Measurements from ENCODE around the gene PTPRE.

GRCh38 chr10:128070721-128071416 lies 164.0 kb downstream of the PTPRE start:
- TF ChIP-seq, protein P1, sequence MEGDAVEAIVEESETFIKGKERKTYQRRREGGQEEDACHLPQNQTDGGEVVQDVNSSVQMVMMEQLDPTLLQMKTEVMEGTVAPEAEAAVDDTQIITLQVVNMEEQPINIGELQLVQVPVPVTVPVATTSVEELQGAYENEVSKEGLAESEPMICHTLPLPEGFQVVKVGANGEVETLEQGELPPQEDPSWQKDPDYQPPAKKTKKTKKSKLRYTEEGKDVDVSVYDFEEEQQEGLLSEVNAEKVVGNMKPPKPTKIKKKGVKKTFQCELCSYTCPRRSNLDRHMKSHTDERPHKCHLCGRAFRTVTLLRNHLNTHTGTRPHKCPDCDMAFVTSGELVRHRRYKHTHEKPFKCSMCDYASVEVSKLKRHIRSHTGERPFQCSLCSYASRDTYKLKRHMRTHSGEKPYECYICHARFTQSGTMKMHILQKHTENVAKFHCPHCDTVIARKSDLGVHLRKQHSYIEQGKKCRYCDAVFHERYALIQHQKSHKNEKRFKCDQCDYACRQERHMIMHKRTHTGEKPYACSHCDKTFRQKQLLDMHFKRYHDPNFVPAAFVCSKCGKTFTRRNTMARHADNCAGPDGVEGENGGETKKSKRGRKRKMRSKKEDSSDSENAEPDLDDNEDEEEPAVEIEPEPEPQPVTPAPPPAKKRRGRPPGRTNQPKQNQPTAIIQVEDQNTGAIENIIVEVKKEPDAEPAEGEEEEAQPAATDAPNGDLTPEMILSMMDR (conservative IDR thresholded peaks at IDR 0.05): no peak
- no peak for TF ChIP-seq ZFX (IDR thresholded peaks at IDR 0.05)

All from C4-2B (cell line).